ENCODE data around the gene KCNK15. TPM values are rescaled to one million over a fixed set of nuclear protein-coding genes. Genes with fewer than 3 reads are reported as not detected.

The KCNK15 gene
- total RNA-seq, 1 experiment from 2014 or later: 3.0 TPM

DNA sequence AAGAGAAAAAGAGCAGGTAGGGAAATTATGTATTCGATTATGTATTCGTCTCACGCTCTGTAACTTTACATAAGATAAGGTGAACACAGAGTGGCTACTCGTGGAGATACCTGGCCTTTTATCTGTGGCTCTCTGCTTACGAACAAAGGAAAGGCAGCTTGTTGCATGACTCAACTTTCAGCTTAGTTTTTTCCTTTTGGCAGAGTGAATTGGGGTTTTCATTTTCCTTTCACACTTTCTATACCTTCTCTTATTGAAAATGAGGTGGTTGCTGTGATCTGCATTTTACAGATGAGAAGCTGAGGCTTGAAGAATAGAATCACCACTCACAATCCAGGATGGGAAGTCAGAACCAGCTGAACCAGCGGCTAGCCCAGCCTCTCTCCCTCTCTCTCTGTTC, 13.3 kb upstream of the KCNK15 start:
- peak; percentile 27 for DNase-seq
- POLR2A ChIA-PET (ENCODE audit: unreplicated experiment): interaction anchor here (0.6 kb wide), 1 partner anchor 12 kb away, joined by 3 read pairs; no protein-coding TSS in a partner anchor
- Histone ChIP-seq H3K9me2 (replicated peaks; ENCODE audit: low read length) (no peaks in the 10 kb centered on the region), H3K36me3 (ENCODE audit: low read depth, low read length) (no peaks in the 10 kb centered on the region), H3K79me2 (ENCODE audit: low read length) (no peaks in the 10 kb centered on the region), H2AFZ (ENCODE audit: low read length) (no peak overlapping the region), H3K4me1 (ENCODE audit: insufficient read depth, low read length) (peaks cover 47% of the 10 kb centered on the region), H3F3A (ENCODE audit: low read length, unreplicated experiment) (no peaks in the 10 kb centered on the region), H3K4me2 (ENCODE audit: low read length) (no peak overlapping the region), H4K20me1 (ENCODE audit: low read length) (no peaks in the 10 kb centered on the region), H3K27me3 (ENCODE audit: low read length) (no peaks in the 10 kb centered on the region), H3K4me3 (ENCODE audit: low read length) (no peak overlapping the region), H3K9me3 (ENCODE audit: low read length) (no peaks in the 10 kb centered on the region), H3K9ac (ENCODE audit: low read length) (no peak overlapping the region), H3K27ac (ENCODE audit: low read length) (no peak overlapping the region)
- intact Hi-C loops (cut with micrococcal nuclease): loop anchor here (5.0 kb wide), 2 partner anchors 345 to 520 kb away; partner anchors contain the start of gene OSER1
- TF ChIP-seq EZH2phosphoT487 (IDR thresholded peaks at IDR 0.05; ENCODE audit: borderline replicate concordance, low read length): no peak
- TF ChIP-seq EZH2 (IDR thresholded peaks at IDR 0.05; ENCODE audit: low read length, unreplicated experiment): no peak
- TF ChIP-seq CTCF (conservative IDR thresholded peaks at IDR 0.05; ENCODE audit: low read depth, low read length): no peak
- ATAC-seq: no peak
- CTCF ChIA-PET: interaction anchor here (0.6 to 1.9 kb wide), 3 partner anchors 43 to 49 kb away, joined by 4 to 17 read pairs (median 16); no protein-coding TSS in a partner anchor
- BruUV-seq (replicated peaks): no TSS peak

DNA sequence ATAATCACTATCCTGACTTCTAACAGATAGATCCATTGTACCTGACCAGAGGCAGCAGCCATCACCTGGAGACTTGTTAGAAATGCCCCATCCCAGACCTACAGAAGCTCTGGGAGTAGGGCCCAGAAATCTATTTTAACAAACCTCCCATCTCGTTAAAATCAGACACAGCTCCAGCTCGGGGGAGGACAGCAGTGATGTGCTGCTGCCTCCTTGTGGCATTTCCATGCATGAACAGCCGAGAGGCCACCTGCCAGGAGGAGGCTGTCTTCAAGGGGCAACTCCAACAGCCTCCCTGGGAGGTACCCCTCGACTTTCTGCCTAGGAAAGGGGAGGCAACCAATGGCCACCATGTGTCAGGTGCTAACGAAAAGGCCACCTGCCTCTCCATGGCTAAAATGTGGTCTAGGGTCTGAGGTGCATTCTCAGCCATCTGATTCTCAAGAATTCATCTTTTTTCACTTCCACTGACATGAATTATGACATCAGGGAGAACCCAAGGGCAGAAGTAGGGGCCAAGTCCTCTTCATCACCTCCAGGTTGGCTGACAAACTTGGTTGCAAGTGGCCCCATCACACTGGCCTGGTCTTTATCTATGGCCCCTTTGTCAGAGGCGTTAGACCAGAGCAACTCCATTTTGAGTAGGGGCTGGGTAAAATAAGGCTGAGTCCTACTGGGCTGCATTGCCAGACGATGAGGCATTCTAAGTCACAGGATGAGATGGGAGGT, 12.2 kb upstream of the KCNK15 start:
- Histone ChIP-seq H3K4me2 (ENCODE audit: low read length) (no peak overlapping the region), H3K4me1 (ENCODE audit: insufficient read depth, low read length) (peaks cover 42% of the 10 kb centered on the region), H3K4me3 (ENCODE audit: low read length) (no peak overlapping the region), H3K9ac (ENCODE audit: low read length) (no peak overlapping the region), H2AFZ (ENCODE audit: low read length) (no peak overlapping the region), H3K79me2 (ENCODE audit: low read length) (no peaks in the 10 kb centered on the region), H3K9me2 (replicated peaks; ENCODE audit: low read length) (no peaks in the 10 kb centered on the region), H3K9me3 (ENCODE audit: low read length) (no peaks in the 10 kb centered on the region), H3K27ac (ENCODE audit: low read length) (no peak overlapping the region), H3K36me3 (ENCODE audit: low read depth, low read length) (no peaks in the 10 kb centered on the region), H3K27me3 (ENCODE audit: low read length) (no peaks in the 10 kb centered on the region), H3F3A (ENCODE audit: low read length, unreplicated experiment) (no peaks in the 10 kb centered on the region), H4K20me1 (ENCODE audit: low read length) (no peaks in the 10 kb centered on the region)
- TF ChIP-seq EZH2 (IDR thresholded peaks at IDR 0.05; ENCODE audit: low read length, unreplicated experiment): no peak
- peak; percentile 96 for TF ChIP-seq CTCF (conservative IDR thresholded peaks at IDR 0.05; ENCODE audit: low read depth, low read length)
- CTCF ChIA-PET: interaction anchor here (0.6 to 1.9 kb wide), 4 partner anchors 14 to 51 kb away, joined by 3 to 17 read pairs (median 10); no protein-coding TSS in a partner anchor
- ATAC-seq (peak; percentile 11), DNase-seq (peak; percentile 90)
- intact Hi-C loops (cut with micrococcal nuclease): loop anchor here (1.0 to 5.0 kb wide), 3 partner anchors 48 to 521 kb away; partner anchors contain the start of gene OSER1
- POLR2A ChIA-PET (ENCODE audit: unreplicated experiment): no interaction called here
- BruUV-seq (replicated peaks): no TSS peak

DNA sequence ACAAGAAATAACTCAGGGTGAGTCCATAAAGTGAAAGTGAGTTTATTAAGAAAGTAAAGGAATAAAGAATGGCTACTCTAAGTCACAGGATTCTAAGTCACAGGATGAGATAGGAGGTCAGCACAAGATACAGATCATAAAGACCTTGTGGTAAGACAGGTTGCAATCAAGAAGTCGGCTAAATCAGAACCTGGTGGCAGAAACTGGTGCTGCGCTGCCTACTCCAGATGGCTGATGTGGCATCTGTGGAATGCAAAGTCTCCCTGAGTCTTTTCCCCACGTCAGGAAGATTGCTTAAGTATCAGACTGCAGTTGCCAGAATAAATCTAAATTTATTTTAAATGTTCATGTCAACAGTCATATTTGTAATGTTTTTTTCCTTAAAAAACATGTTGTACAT, 10.7 kb upstream of the KCNK15 start:
- Histone ChIP-seq H3K79me2 (ENCODE audit: low read length) (no peaks in the 10 kb centered on the region), H3K4me3 (ENCODE audit: low read length) (no peak overlapping the region), H3K4me2 (ENCODE audit: low read length) (peak overlapping the region; percentile 19; the same call in 1 of the 2 replicates), H2AFZ (ENCODE audit: low read length) (no peak overlapping the region), H3K27ac (ENCODE audit: low read length) (no peak overlapping the region), H3K4me1 (ENCODE audit: insufficient read depth, low read length) (peaks cover 29% of the 10 kb centered on the region), H3K9ac (ENCODE audit: low read length) (no peak overlapping the region), H3K9me3 (ENCODE audit: low read length) (no peaks in the 10 kb centered on the region), H3F3A (ENCODE audit: low read length, unreplicated experiment) (no peaks in the 10 kb centered on the region), H4K20me1 (ENCODE audit: low read length) (no peaks in the 10 kb centered on the region), H3K27me3 (ENCODE audit: low read length) (no peaks in the 10 kb centered on the region), H3K36me3 (ENCODE audit: low read depth, low read length) (no peaks in the 10 kb centered on the region), H3K9me2 (replicated peaks; ENCODE audit: low read length) (no peaks in the 10 kb centered on the region)
- no peak for TF ChIP-seq EZH2phosphoT487 (IDR thresholded peaks at IDR 0.05; ENCODE audit: borderline replicate concordance, low read length)
- TF ChIP-seq EZH2 (IDR thresholded peaks at IDR 0.05; ENCODE audit: low read length, unreplicated experiment): no peak
- peak; percentile 49 for TF ChIP-seq CTCF (conservative IDR thresholded peaks at IDR 0.05; ENCODE audit: low read depth, low read length)
- peak; percentile 12; the same call in 1 of the 2 replicates for ATAC-seq
- ChIA-PET POLR2A (ENCODE audit: unreplicated experiment) (no interaction called here), CTCF (no interaction called here)
- no TSS peak for BruUV-seq (replicated peaks)
- intact Hi-C loops (cut with micrococcal nuclease): loop anchor here (5.0 kb wide), 2 partner anchors 348 to 523 kb away; partner anchors contain the start of gene OSER1
- peak; percentile 73 for DNase-seq
